K562 (cell line): Measurements from ENCODE around the gene SMAP2. TPM values are rescaled to one million over a fixed set of nuclear protein-coding genes. Genes with fewer than 3 reads are reported as not detected.
A peak's percentile ranks its signal among the peaks of the same experiment; 100 is the strongest.

Experiments
- ATAC-seq: fragments of 200-7000 bp; cut with Tn5 transposase; 3 replicates; pipeline ENCODE4 v1.9.1; 2020; ENCODE audit warnings: moderate library complexity
- BruUV-seq: library from RNA; stranded (reverse); fragments of 400-500 nt; replicated peaks from 2 replicates; lab custom pipeline; 2021; lab: Mats Ljungman, UMichigan
- CTCF ChIA-PET: fragments of 300-600 bp; formaldehyde crosslinking; extraction: SDS; loops from one replicate; lab custom pipeline; 2021; ENCODE audit warnings: low intra/inter-chr PET ratio; lab: Yijun Ruan, JAX
- POLR2A ChIA-PET: fragments of 300-600, 350-650 bp; sonication (Branson Sonifier 250); formaldehyde crosslinking; extraction: SDS; loops from one replicate; lab custom pipeline; 2021; ENCODE audit warnings: antibody characterized with exemption, inconsistent platforms; lab: Yijun Ruan, JAX
- DNase-seq, 4 experiments: peaks; one replicate each; pipeline versions ENCODE4 v3.0.0 to v3.0.0-alpha.2; 2011 to 2018; ENCODE audit warnings: low spot score in 3 of 4, mixed read lengths in 3 of 4; ENCODE audit errors: extremely low read depth in 1 of 4
- FAIRE-seq: peaks from 2 replicates; lab custom pipeline; 2011; peaks lifted over from hg19 to GRCh38; lab: Jason Lieb, UNC
- H2AFZ ChIP-seq: 2 replicates; pipeline ENCODE4 v1.6.0; 2011; ENCODE audit warnings: low read depth, low read length, control low read depth, inconsistent platforms
- H3K27ac ChIP-seq: fragments of 200-600 bp; 3 replicates; pipeline ENCODE4 v1.8.0; 2011; ENCODE audit warnings: low read depth, mild to moderate bottlenecking, control low read depth, inconsistent platforms, low read length, moderate library complexity, mixed read lengths; ENCODE audit errors: extremely low read depth
- H3K27me3 ChIP-seq, 2 experiments: fragments of 300-600 bp in 1 of 2; 2 replicates in 1 of 2; 3 replicates in 1 of 2; pipeline versions ENCODE4 v1.6.0 to v1.8.0; 2011; ENCODE audit warnings: inconsistent platforms in 2 of 2, low read length in 2 of 2, mild to moderate bottlenecking in 1 of 2, mixed read lengths in 1 of 2, moderate library complexity in 1 of 2; ENCODE audit not compliant: control insufficient read depth in 2 of 2, insufficient read depth in 2 of 2
- H3K36me3 ChIP-seq: fragments of 300-600 bp; 3 replicates; pipeline ENCODE4 v1.8.0; 2011; ENCODE audit warnings: mild to moderate bottlenecking, low read length, inconsistent platforms; ENCODE audit not compliant: control insufficient read depth, insufficient read depth
- H3K4me1 ChIP-seq, 2 experiments: fragments of 200-600 bp in 1 of 2; replicated peaks in 1 of 2; 2 replicates in 1 of 2; 3 replicates in 1 of 2; pipeline versions ENCODE4 v1.5.1 to v1.8.0; 2011; ENCODE audit warnings: inconsistent platforms in 2 of 2, low read length in 2 of 2, mild to moderate bottlenecking in 1 of 2, mixed read lengths in 1 of 2, moderate library complexity in 1 of 2; ENCODE audit not compliant: control insufficient read depth in 2 of 2, insufficient read depth in 2 of 2
- H3K4me2 ChIP-seq: 2 replicates; pipeline ENCODE4 v1.6.1; 2011; ENCODE audit warnings: low read length, control low read depth, inconsistent platforms, mixed read lengths; ENCODE audit not compliant: insufficient read depth
- H3K4me3 ChIP-seq: fragments of 200-600 bp; sonication (generic), shearing (Covaris generic); 2 replicates; pipeline ENCODE4 v1.5.1; 2016; ENCODE audit warnings: control low read depth, inconsistent platforms
- H3K79me2 ChIP-seq: fragments of 200-600 bp; 3 replicates; pipeline ENCODE4 v1.8.0; 2011; ENCODE audit warnings: low read length, inconsistent platforms; ENCODE audit not compliant: control insufficient read depth, insufficient read depth
- H3K9ac ChIP-seq, 2 experiments: 2 replicates each; pipeline versions ENCODE4 v1.6.0 to v1.6.1; 2011; ENCODE audit warnings: low read depth in 2 of 2, low read length in 2 of 2, control low read depth in 1 of 2, inconsistent platforms in 1 of 2, mild to moderate bottlenecking in 1 of 2, mixed read lengths in 1 of 2; ENCODE audit not compliant: insufficient read depth in 1 of 2
- H3K9me1 ChIP-seq: one replicate; pipeline ENCODE4 v1.6.0; 2011; ENCODE audit warnings: inconsistent platforms, mild to moderate bottlenecking, low read length, moderate library complexity; ENCODE audit not compliant: control insufficient read depth, insufficient read depth
- H3K9me3 ChIP-seq: replicated peaks from 2 replicates; pipeline ENCODE4 v1.5.1; 2011; ENCODE audit warnings: low read depth, low read length, inconsistent platforms; ENCODE audit not compliant: control insufficient read depth, insufficient read depth
- H4K20me1 ChIP-seq: replicated peaks from 2 replicates; pipeline ENCODE4 v1.6.1; 2011; ENCODE audit warnings: low read length, inconsistent platforms, mixed read lengths; ENCODE audit not compliant: control insufficient read depth, insufficient read depth
- CEBPB ChIP-seq: fragments of 450-650 bp; IDR thresholded peaks from 2 replicates; pipeline ENCODE4 v1.6.1; 2016; ENCODE audit warnings: missing genetic modification characterization, missing compliant biosample characterization
- CEBPG ChIP-seq, 3 experiments: fragments of 200-800 bp in 1 of 3; sonication (Bioruptor generic) in 1 of 3; sonication (generic) in 1 of 3; formaldehyde crosslinking in 1 of 3; IDR thresholded peaks in 2 of 3; conservative IDR thresholded peaks in 1 of 3; 2 replicates each; pipeline versions ENCODE4 v1.6.1 to v1.8.0; 2016 to 2022; ENCODE audit warnings: missing compliant biosample characterization in 2 of 3, missing genetic modification characterization in 2 of 3, mild to moderate bottlenecking in 1 of 3, missing genetic modification reagents in 1 of 3
- HEY1 ChIP-seq: fragments of 250-450 bp; sonication (Bioruptor Pico); IDR thresholded peaks from 2 replicates; pipeline ENCODE4 v1.5.0; 2020; ENCODE audit warnings: mild to moderate bottlenecking, moderate library complexity, borderline replicate concordance
- KAT8 ChIP-seq: fragments of 450-650 bp; IDR thresholded peaks from 2 replicates; pipeline ENCODE4 v1.6.1; 2016; ENCODE audit warnings: low read depth, mild to moderate bottlenecking
- PCBP2 ChIP-seq: fragments of 200-400 bp; formaldehyde crosslinking; IDR thresholded peaks from 2 replicates; pipeline ENCODE4 v1.6.1; 2018; ENCODE audit warnings: low read length, low read depth, mild to moderate bottlenecking, moderate library complexity; ENCODE audit not compliant: poor library complexity, severe bottlenecking
- PHF8 ChIP-seq: fragments of 200-600 bp; sonication (generic); IDR thresholded peaks from 2 replicates; pipeline ENCODE4 v1.6.1; 2012; ENCODE audit warnings: mixed run types, mild to moderate bottlenecking, inconsistent platforms, low read length, moderate library complexity, borderline replicate concordance
- RNF219 ChIP-seq: fragments of 250-450 bp; sonication (Bioruptor Pico); IDR thresholded peaks from 2 replicates; pipeline ENCODE4 v1.5.0; 2022; ENCODE audit warnings: mild to moderate bottlenecking
- ZNF764 ChIP-seq: fragments of 250-450 bp; sonication (Bioruptor Pico); IDR thresholded peaks from 2 replicates; pipeline ENCODE4 v1.4.0; 2020; ENCODE audit warnings: low read depth, mild to moderate bottlenecking, moderate library complexity
- WGBS: fragments of 100-300 bp; shearing (Covaris generic); methylation state at CpG from one replicate; pipeline ENCODE4 v1.1.6; 2016; ENCODE audit warnings: low coverage, mixed read lengths; ENCODE audit not compliant: insufficient coverage; ENCODE audit errors: missing lambda C conversion rate; 5-methylcytosine and 5-hydroxymethylcytosine counted together
- in situ Hi-C: fragments of 300-500 bp; cut with MboI; formaldehyde crosslinking; loops from 4 replicates; pipeline ENCODE4 v1.15.0; 2018; ENCODE audit warnings: inconsistent platforms, mixed read lengths
- intact Hi-C: fragments of 100-400 bp; cut with micrococcal nuclease; formaldehyde crosslinking; loops from 2 replicates; pipeline ENCODE4 v1.14.2; 2022
- polyA plus RNA-seq, 8 experiments: library from polyadenylated mRNA; depleted of rRNA in 4 of 8; stranded (reverse) in 5 of 8; unstranded in 3 of 8; fragments of >200 nt; fragmentation: Nextera tagmentation in 2 of 8; fragmentation: Illumina TruSeq in 1 of 8; extraction: Ambion mirVana in 2 of 8; extraction: Trizol in 1 of 8; gene quantifications; 2 replicates each; pipeline versions ENCODE4 v1.2.1 to v1.2.3, GENCODE V29; 2011 to 2014; ENCODE audit warnings: inconsistent platforms in 1 of 8, missing spikeins in 1 of 8
- total RNA-seq, 7 experiments: library from RNA; depleted of rRNA in 6 of 7; stranded (reverse); fragments of >200 nt in 6 of 7; fragmentation: Illumina TruSeq in 2 of 7; extraction: Trizol in 2 of 7; gene quantifications; 2 replicates each; pipeline versions ENCODE4 v1.2.1 to v1.2.3, GENCODE V29; 2011 to 2021; ENCODE audit warnings: low replicate concordance in 1 of 7

SMAP2 gene
- total and polyA plus RNA-seq, 9 of the 15 experiments (the other 6 are each of a cell fraction or from before 2014, with no cell fraction given), result 38.7 to 212 (median 94.1) TPM

- no peak for ATAC-seq
- no peak overlapping the region for H3K4me2 ChIP-seq
- H3K79me2 ChIP-seq, result peaks cover 99% of the 10 kb centered on the region
- TF ChIP-seq CEBPB (peak; percentile 60), HEY1 (CRISPR knock-in tag) (no peak), PCBP2 (no peak), CEBPG (CRISPR knock-in tag; IDR thresholded peaks at IDR 0.05) (no peak), CEBPG (tag; conservative IDR thresholded peaks at IDR 0.05 in 1 of 2, IDR thresholded peaks at IDR 0.05 in 1 of 2) (peak in 1 of 2 experiments; percentile 60; a peak in 1 of 4 replicates)
- TF ChIP-seq, all 486 proteins: peak for 2
- no peaks in the 10 kb centered on the region for H3K9me1 ChIP-seq
- H3K36me3 ChIP-seq, result peaks cover 17% of the 10 kb centered on the region
- H3K27ac ChIP-seq, result no peak overlapping the region; the same call in 2 of the 3 replicates
- peaks cover 28 to 63% of the 10 kb centered on the region in 2 experiments for H3K4me1 ChIP-seq
- H3K9me3 ChIP-seq, result no peaks in the 10 kb centered on the region
- H4K20me1 ChIP-seq, result peaks cover 10% of the 10 kb centered on the region; the same call in 1 of the 2 replicates
- DNase-seq, result no peak
- no peak overlapping the region for H3K9ac ChIP-seq
- ChIA-PET POLR2A (interaction anchor here (1.0 to 6.0 kb wide), 2 partner anchors 12 to 85 kb away, joined by 3 to 28 read pairs; no protein-coding TSS in a partner anchor), CTCF (no interaction called here)
- in situ Hi-C loops, result no loop called here
- WGBS, result 57% methylated on average over 1 of the region's 1 CpG
- no TSS peak for BruUV-seq
- FAIRE-seq, result no peak
- H3K27me3 ChIP-seq, result no peaks in the 10 kb centered on the region
- intact Hi-C loops, result no loop called here
- H3K4me3 ChIP-seq, result no peak overlapping the region
- H2AFZ ChIP-seq, result no peak overlapping the region
Observed at GRCh38 chr1:40396420-40396819, 22.9 kb downstream of the SMAP2 start.

GRCh38 chr1:40397258-40397657 is 23.7 kb downstream of the SMAP2 start:
- intact Hi-C loops (no loop called here), in situ Hi-C loops (no loop called here)
- Histone ChIP-seq H3K9me1 (no peaks in the 10 kb centered on the region), H2AFZ (no peak overlapping the region), H3K36me3 (peaks cover 18% of the 10 kb centered on the region), H3K9ac (no peak overlapping the region), H3K27ac (no peak overlapping the region; the same call in 2 of the 3 replicates), H4K20me1 (peaks cover 1% of the 10 kb centered on the region; the same call in 1 of the 2 replicates), H3K9me3 (no peaks in the 10 kb centered on the region), H3K4me1 (peaks cover 28 to 60% of the 10 kb centered on the region in 2 experiments), H3K79me2 (peaks cover 99% of the 10 kb centered on the region), H3K27me3 (no peaks in the 10 kb centered on the region), H3K4me2 (no peak overlapping the region), H3K4me3 (no peak overlapping the region)
- CTCF ChIA-PET, result no interaction called here
- DNase-seq (no peak), FAIRE-seq (no peak), ATAC-seq (no peak)
- TF ChIP-seq RNF219 (CRISPR knock-in tag), result no peak
- TF ChIP-seq PHF8, result no peak
- no peak for TF ChIP-seq CEBPG (CRISPR knock-in tag; IDR thresholded peaks at IDR 0.05)
- TF ChIP-seq CEBPG (tag; conservative IDR thresholded peaks at IDR 0.05 in 1 of 2, IDR thresholded peaks at IDR 0.05 in 1 of 2), result no peak
- no peak for TF ChIP-seq KAT8
- no peak for TF ChIP-seq ZNF764 (CRISPR knock-in tag)
- WGBS, result 81% methylated on average over 2 of the region's 2 CpGs
- POLR2A ChIA-PET, result interaction anchor here (0.7 to 5.2 kb wide), 3 partner anchors 9 to 339 kb away, joined by 3 to 61 read pairs (median 7); no protein-coding TSS in a partner anchor
- BruUV-seq, result no TSS peak
